Activated CD4-positive, CD25-positive, alpha-beta regulatory T cell (primary cell): ENCODE data around the gene C2orf92.
"Not testable (repeated sequence)": the region's sequence is repeated elsewhere in the genome, so short reads cannot be mapped to it uniquely, and the experiment has no call there.

Experiments used
- DNase-seq, 4 experiments: peaks; one replicate each; lab custom pipeline; 2025; lab: John Stamatoyannopoulos, UW

Gene C2orf92

GRCh38 chr2:97693476-97693875 lies 24.0 kb downstream of the C2orf92 start:
- no peak for DNase-seq

- no peak for DNase-seq
Observed at GRCh38 chr2:97695744-97696143, 26.2 kb downstream of the C2orf92 start.

- DNase-seq: peak; percentile 82 to 97 (median 90)
Observed at GRCh38 chr2:97697252-97698235, 28.0 kb downstream of the C2orf92 start.

- DNase-seq: no peak
Observed at GRCh38 chr2:97698530-97698929, 29.0 kb downstream of the C2orf92 start.

GRCh38 chr2:97699765-97700444 lies 30.4 kb downstream of the C2orf92 start:
- peak in 3 of 4 experiments; percentile 19 to 37 (median 27) for DNase-seq

- no peak for DNase-seq
Observed at GRCh38 chr2:97701186-97701585, 31.7 kb downstream of the C2orf92 start.

- no peak for DNase-seq
Observed at GRCh38 chr2:97701851-97702465, 32.4 kb downstream of the C2orf92 start.

- DNase-seq: no peak
Observed at GRCh38 chr2:97702731-97703470, 33.4 kb downstream of the C2orf92 start.

- DNase-seq: no peak
Observed at GRCh38 chr2:97703741-97704140, 34.2 kb downstream of the C2orf92 start.

- DNase-seq: no peak
Observed at GRCh38 chr2:97704989-97705388, 35.5 kb downstream of the C2orf92 start.

- no peak for DNase-seq
Observed at GRCh38 chr2:97706112-97706511, 36.6 kb downstream of the C2orf92 start.

GRCh38 chr2:97706708-97707345 lies 37.3 kb downstream of the C2orf92 start:
- no peak for DNase-seq

GRCh38 chr2:97707362-97708047 lies 38.0 kb downstream of the C2orf92 start:
- no peak for DNase-seq

- DNase-seq: no peak
Observed at GRCh38 chr2:97708048-97708380, 38.5 kb downstream of the C2orf92 start.

- DNase-seq: no peak
Observed at GRCh38 chr2:97708608-97709007, 39.1 kb downstream of the C2orf92 start.

- DNase-seq: no peak
Observed at GRCh38 chr2:97711394-97711711, 41.8 kb downstream of the C2orf92 start.

- not testable (repeated sequence) for DNase-seq
Observed at GRCh38 chr2:97712175-97712574, 42.7 kb downstream of the C2orf92 start.

- DNase-seq: no peak
Observed at GRCh38 chr2:97712693-97713295, 43.3 kb downstream of the C2orf92 start.

- peak in 2 of 4 experiments; percentile 48 to 51 for DNase-seq
Observed at GRCh38 chr2:97713296-97714083, 44.0 kb downstream of the C2orf92 start, which contains the start of gene ZAP70. Gene ZAP70 (plus strand): TSS chr2:97713576. CDS start chr2:97724037, 10,461 bp downstream.
